ENCODE results near the gene CDK17.

DNA sequence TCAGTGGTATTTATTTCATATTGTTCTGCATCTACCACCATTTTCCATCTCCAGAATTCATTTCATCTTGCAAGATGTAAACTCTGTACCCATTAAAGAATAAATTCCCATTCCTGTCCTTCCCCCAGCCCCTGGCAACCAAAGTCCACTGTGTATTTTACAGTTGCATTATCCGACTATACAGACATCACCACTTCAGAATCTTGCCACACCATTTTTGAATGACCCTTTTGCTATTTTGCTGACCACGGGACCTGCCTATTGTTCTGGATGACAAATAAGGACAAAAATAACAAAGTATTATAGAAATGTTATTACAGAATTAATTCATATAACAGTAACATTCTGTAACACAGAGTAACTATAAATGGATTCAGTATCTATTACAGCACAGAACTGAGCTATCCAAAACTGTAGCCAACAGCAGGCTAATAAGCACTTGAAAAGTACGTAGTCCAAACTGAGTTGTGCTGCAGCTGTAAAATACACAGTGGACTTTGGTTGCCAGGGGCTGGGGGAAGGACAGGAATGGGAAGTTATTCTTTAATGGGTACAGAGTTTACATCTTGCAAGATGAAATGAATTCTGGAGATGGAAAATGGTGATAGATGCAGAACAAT, 61.3 kb downstream of the CDK17 start:
- TF ChIP-seq SUZ12 (IDR thresholded peaks at IDR 0.05; ENCODE audit: low read length) (no peak), HDAC6 (IDR thresholded peaks at IDR 0.05; ENCODE audit: low read depth, low read length) (no peak), POLR2A (IDR thresholded peaks at IDR 0.05; ENCODE audit: control extremely low read depth in 1 of 2, low read depth in 2 of 2, low read length in 2 of 2) (no peak), SP1 (IDR thresholded peaks at IDR 0.05; ENCODE audit: low read depth, low read length) (no peak), EZH2 (IDR thresholded peaks at IDR 0.05; ENCODE audit: low read depth, low read length, severe bottlenecking) (no peak), HDAC2 (IDR thresholded peaks at IDR 0.05; ENCODE audit: borderline replicate concordance in 1 of 2, low read depth in 2 of 2, low read length in 2 of 2) (no peak), RBBP5 (IDR thresholded peaks at IDR 0.05; ENCODE audit: borderline replicate concordance, low read depth, low read length) (no peak)
- TF ChIP-seq, protein P1, sequence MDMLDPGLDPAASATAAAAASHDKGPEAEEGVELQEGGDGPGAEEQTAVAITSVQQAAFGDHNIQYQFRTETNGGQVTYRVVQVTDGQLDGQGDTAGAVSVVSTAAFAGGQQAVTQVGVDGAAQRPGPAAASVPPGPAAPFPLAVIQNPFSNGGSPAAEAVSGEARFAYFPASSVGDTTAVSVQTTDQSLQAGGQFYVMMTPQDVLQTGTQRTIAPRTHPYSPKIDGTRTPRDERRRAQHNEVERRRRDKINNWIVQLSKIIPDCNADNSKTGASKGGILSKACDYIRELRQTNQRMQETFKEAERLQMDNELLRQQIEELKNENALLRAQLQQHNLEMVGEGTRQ (IDR thresholded peaks at IDR 0.05; ENCODE audit: low read length): no peak
- TF ChIP-seq, protein P2, sequence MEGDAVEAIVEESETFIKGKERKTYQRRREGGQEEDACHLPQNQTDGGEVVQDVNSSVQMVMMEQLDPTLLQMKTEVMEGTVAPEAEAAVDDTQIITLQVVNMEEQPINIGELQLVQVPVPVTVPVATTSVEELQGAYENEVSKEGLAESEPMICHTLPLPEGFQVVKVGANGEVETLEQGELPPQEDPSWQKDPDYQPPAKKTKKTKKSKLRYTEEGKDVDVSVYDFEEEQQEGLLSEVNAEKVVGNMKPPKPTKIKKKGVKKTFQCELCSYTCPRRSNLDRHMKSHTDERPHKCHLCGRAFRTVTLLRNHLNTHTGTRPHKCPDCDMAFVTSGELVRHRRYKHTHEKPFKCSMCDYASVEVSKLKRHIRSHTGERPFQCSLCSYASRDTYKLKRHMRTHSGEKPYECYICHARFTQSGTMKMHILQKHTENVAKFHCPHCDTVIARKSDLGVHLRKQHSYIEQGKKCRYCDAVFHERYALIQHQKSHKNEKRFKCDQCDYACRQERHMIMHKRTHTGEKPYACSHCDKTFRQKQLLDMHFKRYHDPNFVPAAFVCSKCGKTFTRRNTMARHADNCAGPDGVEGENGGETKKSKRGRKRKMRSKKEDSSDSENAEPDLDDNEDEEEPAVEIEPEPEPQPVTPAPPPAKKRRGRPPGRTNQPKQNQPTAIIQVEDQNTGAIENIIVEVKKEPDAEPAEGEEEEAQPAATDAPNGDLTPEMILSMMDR (IDR thresholded peaks at IDR 0.05; ENCODE audit: control extremely low read depth in 1 of 3, insufficient read depth in 1 of 3, low read depth in 1 of 3, low read length in 3 of 3): no peak
